ENCODE measurements around the gene KRT15. TPM values are rescaled to one million over a fixed set of nuclear protein-coding genes. Genes with fewer than 3 reads are reported as not detected.

KRT15 gene
- total and polyA plus RNA-seq, 5 donors = 0.11 TPM; not detected in 4

DNA sequence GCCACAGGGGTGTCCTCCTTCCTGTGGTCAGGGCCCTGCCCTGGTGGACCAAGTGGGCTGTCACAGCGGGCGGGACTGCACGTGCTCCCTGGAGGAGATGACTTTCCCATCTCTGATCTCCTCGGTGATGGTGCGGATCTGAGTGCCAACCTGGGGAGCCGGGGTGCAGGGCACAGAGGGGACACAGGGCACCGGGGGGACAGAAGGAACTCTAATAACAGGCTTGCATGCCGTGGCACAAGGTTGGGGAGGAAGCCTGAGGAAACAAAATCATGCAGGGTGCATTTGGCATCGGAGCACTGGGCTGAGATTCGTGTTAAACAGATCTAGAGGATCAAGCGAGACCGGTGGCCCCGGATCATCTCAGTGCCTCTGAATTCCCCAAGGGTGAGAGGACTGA is 32.4 kb downstream of the KRT15 start:
- ATAC-seq = no peak
- no peaks in the 10 kb centered on the region for H3K9me3 ChIP-seq (ENCODE audit: control insufficient read depth, low read length)
- WGBS = 93% methylated on average over 13 of the region's 13 CpGs
- H3K27me3 ChIP-seq (ENCODE audit: control insufficient read depth, insufficient read depth) = no peaks in the 10 kb centered on the region
- no peak overlapping the region for H3K4me3 ChIP-seq (ENCODE audit: low read length)
- DNase-seq = no peak
- H3K27ac ChIP-seq (ENCODE audit: low read length) = no peak overlapping the region
- no peaks in the 10 kb centered on the region for H3K4me1 ChIP-seq (ENCODE audit: control insufficient read depth, insufficient read depth, low read length)
- intact Hi-C loops (cut with DNase I) = no loop called here

DNA sequence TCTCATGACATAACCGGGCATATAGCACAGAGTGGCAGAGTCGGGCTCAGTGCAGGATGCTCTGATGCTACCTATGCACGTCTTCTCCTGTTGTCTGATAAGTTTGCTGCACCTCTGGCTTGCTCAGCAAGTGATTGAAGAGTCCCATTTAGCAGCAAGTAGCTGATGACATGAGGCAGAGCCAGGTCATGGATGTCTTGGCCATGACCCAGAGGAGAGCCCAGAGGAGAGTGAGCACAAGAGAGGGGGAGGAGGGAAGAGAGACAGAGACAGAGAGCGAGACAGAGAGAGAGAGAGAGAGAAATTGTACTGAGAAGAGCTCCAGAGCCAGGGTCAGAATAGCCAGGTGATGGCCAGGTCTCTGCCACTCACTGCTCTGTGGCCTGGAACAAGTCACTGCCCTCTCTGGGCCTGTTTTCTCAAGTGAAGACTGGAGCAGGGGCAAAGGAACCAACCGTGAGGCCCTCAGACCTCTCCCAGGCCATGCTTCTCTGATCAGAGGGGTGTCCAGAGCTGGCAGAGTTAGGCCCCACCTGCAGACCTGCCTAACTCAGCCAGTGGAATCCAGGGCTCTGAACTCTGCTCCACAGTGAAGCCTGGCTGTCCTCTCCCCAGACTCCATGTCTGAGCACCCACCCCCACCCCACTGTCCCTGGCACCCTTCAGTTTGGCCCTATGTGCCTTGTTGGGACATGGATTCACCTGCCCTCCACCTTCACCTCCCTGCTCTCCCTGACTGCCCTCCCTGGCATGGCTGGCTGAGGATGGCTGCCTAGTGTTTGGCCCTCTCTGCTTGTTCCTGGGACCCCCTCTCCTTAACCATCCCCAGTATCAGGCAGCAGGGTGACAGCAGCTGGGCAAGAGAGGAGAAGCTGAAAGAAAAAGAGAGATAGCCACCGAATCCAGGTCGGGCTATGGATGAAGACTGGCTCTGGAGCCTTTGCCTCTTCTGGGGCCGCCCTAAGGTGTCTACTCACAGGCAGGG is 33.5 kb downstream of the KRT15 start:
- DNase-seq = no peak
- Histone ChIP-seq H3K27me3 (ENCODE audit: control insufficient read depth, insufficient read depth) (no peaks in the 10 kb centered on the region), H3K4me1 (ENCODE audit: control insufficient read depth, insufficient read depth, low read length) (no peaks in the 10 kb centered on the region), H3K4me3 (ENCODE audit: low read length) (no peak overlapping the region), H3K9me3 (ENCODE audit: control insufficient read depth, low read length) (no peaks in the 10 kb centered on the region), H3K27ac (ENCODE audit: low read length) (no peak overlapping the region)
- WGBS = 80% methylated on average over 8 of the region's 8 CpGs
- no peak for ATAC-seq
- intact Hi-C loops (cut with DNase I) = no loop called here

DNA sequence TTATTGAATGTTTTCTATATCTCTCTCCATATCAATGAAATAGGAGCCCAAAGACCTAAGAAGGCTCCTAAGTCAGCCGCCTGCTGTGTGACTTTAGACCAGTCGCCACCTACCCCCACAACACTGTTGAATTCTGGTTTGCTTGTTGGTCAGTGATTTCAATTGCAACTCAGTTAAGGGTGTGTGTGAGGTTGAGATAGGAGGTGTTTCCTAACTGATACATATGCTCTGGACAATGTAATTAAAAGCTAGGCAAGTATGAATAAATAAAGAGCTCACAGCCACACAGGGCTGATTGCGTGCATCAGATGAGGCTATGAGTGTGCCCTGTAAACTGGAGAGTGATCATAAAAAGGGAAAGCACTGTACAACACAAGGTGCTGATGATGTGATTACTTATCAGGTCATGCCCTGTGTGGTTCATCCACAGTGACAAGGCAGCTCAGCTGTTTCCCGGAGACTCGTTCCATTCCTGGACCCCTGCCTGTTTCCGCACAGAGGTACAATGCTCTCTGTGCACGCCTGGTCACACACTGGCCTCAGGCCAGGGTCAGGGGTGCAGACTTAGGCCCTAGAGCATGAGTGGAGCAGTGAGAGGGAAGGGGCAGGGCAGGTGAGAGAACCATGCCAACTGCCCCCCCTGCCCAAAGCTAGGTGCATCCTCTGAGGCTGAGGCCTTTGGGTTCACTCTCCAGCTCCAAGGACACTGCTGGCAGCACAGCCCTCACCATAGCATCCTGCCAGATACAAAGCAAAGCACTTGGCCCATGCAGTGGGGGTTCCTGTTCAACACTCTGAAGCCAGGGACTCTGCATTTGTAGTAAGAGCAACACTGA is 34.5 kb downstream of the KRT15 start:
- no peaks in the 10 kb centered on the region for H3K27me3 ChIP-seq (ENCODE audit: control insufficient read depth, insufficient read depth)
- H3K4me1 ChIP-seq (ENCODE audit: control insufficient read depth, insufficient read depth, low read length) = no peaks in the 10 kb centered on the region
- H3K27ac ChIP-seq (ENCODE audit: low read length) = no peak overlapping the region
- WGBS = 56% methylated on average over 7 of the region's 7 CpGs
- no peak for ATAC-seq
- DNase-seq = no peak
- H3K9me3 ChIP-seq (ENCODE audit: control insufficient read depth, low read length) = no peaks in the 10 kb centered on the region
- no peak overlapping the region for H3K4me3 ChIP-seq (ENCODE audit: low read length)
- intact Hi-C loops (cut with DNase I) = no loop called here

DNA sequence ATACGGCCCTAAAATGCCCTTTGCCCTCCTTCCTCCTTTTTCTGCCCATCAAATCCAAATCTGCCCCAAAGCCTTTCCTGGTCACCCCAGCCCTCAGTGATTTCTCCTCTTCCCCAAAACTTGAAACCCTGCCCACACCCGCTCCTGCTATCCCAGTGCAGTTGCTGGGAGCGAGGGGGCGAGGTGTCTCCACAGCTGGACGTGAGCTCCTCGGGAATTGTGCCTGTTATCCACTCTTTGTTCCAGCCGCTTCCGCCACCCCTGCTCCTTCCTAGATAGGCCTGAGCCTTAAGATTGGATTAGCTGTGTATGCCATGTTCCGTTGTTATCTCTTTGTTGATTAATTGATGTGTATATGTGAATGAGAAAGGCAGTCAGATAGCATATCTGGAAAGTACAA is 35.2 kb downstream of the KRT15 start:
- DNase-seq (no peak), ATAC-seq (no peak)
- Histone ChIP-seq H3K9me3 (ENCODE audit: control insufficient read depth, low read length) (no peaks in the 10 kb centered on the region), H3K4me1 (ENCODE audit: control insufficient read depth, insufficient read depth, low read length) (no peaks in the 10 kb centered on the region), H3K27ac (ENCODE audit: low read length) (no peak overlapping the region), H3K27me3 (ENCODE audit: control insufficient read depth, insufficient read depth) (no peaks in the 10 kb centered on the region), H3K4me3 (ENCODE audit: low read length) (no peak overlapping the region)
- WGBS = 46% methylated on average over 9 of the region's 9 CpGs
- intact Hi-C loops (cut with DNase I) = no loop called here

DNA sequence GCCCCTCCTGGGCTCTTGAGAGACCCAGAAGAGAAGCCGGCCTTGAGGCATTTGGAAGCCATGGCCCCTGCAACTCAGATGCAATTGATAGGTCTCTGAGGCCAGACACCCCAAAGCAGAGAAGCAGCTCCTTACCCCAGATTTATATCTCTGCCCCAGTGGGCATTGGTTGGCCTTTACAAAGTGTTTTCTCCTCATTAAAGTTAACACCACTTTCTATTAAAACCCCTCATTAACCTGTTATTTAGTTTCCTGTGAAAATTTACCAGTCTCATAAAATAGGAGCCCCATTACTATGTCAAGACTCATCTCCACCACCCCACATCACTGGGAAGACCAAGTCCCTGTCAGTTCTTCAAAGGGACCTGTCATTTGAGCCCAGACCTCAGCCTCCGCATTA is 37.7 kb downstream of the KRT15 start, which contains the start of gene KRT35:
KRT35 (minus strand) TSS at position 116 of the 400 bp plus-strand sequence; CDS start at position 62, 54 bp downstream.
- Histone ChIP-seq H3K4me3 (ENCODE audit: low read length) (no peak within 1 kb of the TSS), H3K9me3 (ENCODE audit: control insufficient read depth, low read length) (no peaks in the 10 kb centered on the region), H3K27ac (ENCODE audit: low read length) (no peak within 1 kb of the TSS), H3K4me1 (ENCODE audit: control insufficient read depth, insufficient read depth, low read length) (no peaks in the 10 kb centered on the region), H3K27me3 (ENCODE audit: control insufficient read depth, insufficient read depth) (no peaks in the 10 kb centered on the region)
- no peak for ATAC-seq
- 95% methylated on average over 2 of the region's 2 CpGs for WGBS
- no peak for DNase-seq
- intact Hi-C loops (cut with DNase I) = no loop called here

DNA sequence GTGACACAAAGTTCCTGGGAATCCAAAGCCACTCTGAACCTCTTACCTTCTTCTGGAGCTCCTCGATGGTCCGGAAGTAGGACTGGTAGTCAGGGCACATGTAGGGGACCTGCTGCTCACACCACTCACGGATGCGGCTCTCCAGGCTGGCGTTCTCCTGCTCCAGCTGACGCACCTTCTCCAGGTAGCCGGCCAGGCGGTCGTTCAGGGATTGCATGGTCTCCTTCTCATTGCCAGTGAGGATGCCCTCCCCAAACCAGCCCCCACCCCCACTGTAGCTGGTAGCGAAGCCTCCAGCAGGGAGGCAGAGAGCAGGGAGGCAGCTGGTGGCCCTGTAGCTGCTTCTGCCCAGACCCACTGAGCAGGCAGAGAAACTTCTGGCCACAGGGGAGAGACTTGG is 38.1 kb downstream of the KRT15 start:
- intact Hi-C loops (cut with DNase I) = no loop called here
- no peak for ATAC-seq
- no peak for DNase-seq
- 95% methylated on average over 10 of the region's 10 CpGs for WGBS
- H3K4me1 ChIP-seq (ENCODE audit: control insufficient read depth, insufficient read depth, low read length) = no peaks in the 10 kb centered on the region
- no peaks in the 10 kb centered on the region for H3K9me3 ChIP-seq (ENCODE audit: control insufficient read depth, low read length)
- no peak overlapping the region for H3K27ac ChIP-seq (ENCODE audit: low read length)
- no peak overlapping the region for H3K4me3 ChIP-seq (ENCODE audit: low read length)
- H3K27me3 ChIP-seq (ENCODE audit: control insufficient read depth, insufficient read depth) = no peaks in the 10 kb centered on the region

DNA sequence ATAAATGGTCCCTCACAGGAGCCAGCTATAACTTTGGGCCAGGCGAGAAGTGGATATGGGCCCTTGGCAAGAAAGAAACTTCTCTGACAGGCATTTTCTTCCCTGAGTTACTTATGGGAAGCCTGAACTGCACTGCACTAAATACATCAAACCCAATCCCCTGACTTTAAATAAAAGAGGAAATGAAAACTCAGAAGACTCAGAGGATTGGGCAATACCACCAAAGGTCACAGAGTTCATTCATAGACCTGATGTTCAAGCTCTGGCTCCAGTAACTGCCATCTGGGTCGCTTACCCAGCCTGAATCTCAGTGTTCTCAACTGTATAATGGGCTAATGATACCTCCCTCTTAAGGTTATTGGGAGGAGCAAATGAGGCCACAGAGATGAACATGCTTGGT is 38.6 kb downstream of the KRT15 start:
- intact Hi-C loops (cut with DNase I) = no loop called here
- 59% methylated on average over 2 of the region's 2 CpGs for WGBS
- ATAC-seq = no peak
- Histone ChIP-seq H3K27me3 (ENCODE audit: control insufficient read depth, insufficient read depth) (no peaks in the 10 kb centered on the region), H3K4me1 (ENCODE audit: control insufficient read depth, insufficient read depth, low read length) (no peaks in the 10 kb centered on the region), H3K27ac (ENCODE audit: low read length) (no peak overlapping the region), H3K9me3 (ENCODE audit: control insufficient read depth, low read length) (no peaks in the 10 kb centered on the region), H3K4me3 (ENCODE audit: low read length) (no peak overlapping the region)
- no peak for DNase-seq

DNA sequence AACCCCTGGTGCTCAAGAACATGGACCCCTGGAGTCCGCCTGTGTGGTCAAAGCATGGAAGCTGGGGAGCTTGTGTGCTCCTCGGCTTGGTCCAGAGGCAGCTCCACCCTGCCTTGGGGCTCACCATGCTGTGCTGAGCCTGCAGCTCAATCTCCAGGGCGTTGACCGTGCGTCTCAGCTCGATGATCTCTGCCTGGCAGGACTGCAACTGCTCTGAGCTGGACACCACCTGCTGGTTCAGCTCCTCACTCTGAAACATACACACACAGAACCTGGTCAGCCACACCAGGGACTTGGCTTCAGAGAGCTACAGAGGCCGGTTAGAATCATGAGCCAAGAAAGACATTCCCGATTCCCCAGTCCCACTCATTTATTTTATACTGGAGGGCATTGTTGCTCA is 40.5 kb downstream of the KRT15 start:
- no peak for ATAC-seq
- WGBS = 89% methylated on average over 8 of the region's 8 CpGs
- DNase-seq = no peak
- Histone ChIP-seq H3K27me3 (ENCODE audit: control insufficient read depth, insufficient read depth) (no peaks in the 10 kb centered on the region), H3K9me3 (ENCODE audit: control insufficient read depth, low read length) (no peaks in the 10 kb centered on the region), H3K27ac (ENCODE audit: low read length) (no peak overlapping the region), H3K4me1 (ENCODE audit: control insufficient read depth, insufficient read depth, low read length) (no peaks in the 10 kb centered on the region), H3K4me3 (ENCODE audit: low read length) (no peak overlapping the region)
- intact Hi-C loops (cut with DNase I) = no loop called here

DNA sequence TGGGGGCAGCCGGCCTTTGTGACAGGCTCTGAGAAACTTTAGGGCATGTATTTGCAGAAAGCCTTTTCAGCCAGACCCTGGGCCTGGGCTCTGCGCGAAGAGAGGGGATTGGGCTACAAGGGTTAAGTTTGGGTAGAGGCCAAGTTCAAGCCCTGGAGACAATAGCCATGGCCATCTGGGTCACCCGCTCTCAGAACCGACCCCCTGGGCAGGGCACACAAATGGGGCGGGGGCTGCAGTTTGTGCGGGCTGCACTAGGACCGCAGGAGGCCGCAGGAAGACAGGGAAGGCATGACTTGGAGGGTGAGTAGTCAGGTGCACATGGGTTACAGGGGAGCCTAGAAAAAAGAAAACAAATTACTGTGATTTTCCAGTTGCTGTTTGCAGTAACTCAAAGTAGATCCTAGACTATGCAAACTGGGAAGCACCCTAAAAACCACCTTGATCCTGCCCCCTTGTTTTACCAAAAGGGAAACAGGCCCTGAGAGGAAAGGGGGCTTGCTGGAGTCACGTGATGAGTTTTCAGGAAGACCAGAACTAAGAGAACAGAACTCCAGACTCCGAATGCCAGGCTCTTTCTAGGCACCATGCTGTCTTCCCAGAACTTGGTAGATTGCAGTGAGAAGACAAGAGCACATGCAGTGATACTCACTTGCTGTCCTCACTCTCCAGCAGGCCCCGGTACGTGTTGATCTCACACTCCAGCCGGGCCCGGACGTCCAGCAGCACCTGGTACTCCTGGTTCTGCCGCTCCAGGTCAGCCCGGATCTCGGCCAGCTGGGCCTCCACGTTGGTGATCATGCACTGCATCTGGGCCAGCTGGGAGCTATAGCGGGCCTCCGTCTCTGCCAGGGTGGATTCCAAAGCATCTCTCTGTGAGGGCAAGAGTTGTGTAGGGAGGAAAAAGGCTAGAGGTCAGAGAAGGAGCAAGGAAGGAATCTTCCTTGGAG is 41.5 kb downstream of the KRT15 start:
- no peaks in the 10 kb centered on the region for H3K4me1 ChIP-seq (ENCODE audit: control insufficient read depth, insufficient read depth, low read length)
- ATAC-seq = no peak
- 85% methylated on average over 22 of the region's 22 CpGs for WGBS
- no peaks in the 10 kb centered on the region for H3K27me3 ChIP-seq (ENCODE audit: control insufficient read depth, insufficient read depth)
- H3K27ac ChIP-seq (ENCODE audit: low read length) = no peak overlapping the region
- H3K9me3 ChIP-seq (ENCODE audit: control insufficient read depth, low read length) = peaks cover 1% of the 10 kb centered on the region
- H3K4me3 ChIP-seq (ENCODE audit: low read length) = no peak overlapping the region
- DNase-seq = no peak
- intact Hi-C loops (cut with DNase I) = no loop called here

DNA sequence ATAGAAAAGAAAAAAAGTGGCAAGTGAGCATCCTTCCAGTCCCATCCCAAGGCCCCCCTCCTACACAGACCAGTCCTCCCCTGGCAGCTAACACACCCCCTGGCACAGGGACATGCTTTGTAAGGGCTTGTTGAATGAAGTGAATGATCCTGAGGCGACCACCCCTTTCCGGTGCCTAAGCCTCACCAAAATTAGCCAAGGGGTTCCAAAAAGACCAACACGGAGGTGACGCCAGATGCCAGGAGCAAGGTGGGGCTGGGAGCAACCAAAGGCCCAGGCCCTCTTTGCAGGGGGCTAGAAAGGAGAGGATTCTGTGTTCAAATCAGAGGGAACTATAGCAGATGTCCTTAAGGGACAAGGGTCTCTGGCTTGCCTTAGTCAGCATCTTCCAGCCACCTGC is 43.3 kb downstream of the KRT15 start:
- no peaks in the 10 kb centered on the region for H3K4me1 ChIP-seq (ENCODE audit: control insufficient read depth, insufficient read depth, low read length)
- DNase-seq (no peak), ATAC-seq (no peak)
- peaks cover 1% of the 10 kb centered on the region for H3K9me3 ChIP-seq (ENCODE audit: control insufficient read depth, low read length)
- no peak overlapping the region for H3K4me3 ChIP-seq (ENCODE audit: low read length)
- WGBS = 92% methylated on average over 4 of the region's 4 CpGs
- no peak overlapping the region for H3K27ac ChIP-seq (ENCODE audit: low read length)
- H3K27me3 ChIP-seq (ENCODE audit: control insufficient read depth, insufficient read depth) = no peaks in the 10 kb centered on the region
- intact Hi-C loops (cut with DNase I) = no loop called here

Data from right cardiac atrium (tissue), 5 donors.